ENCODE data around the gene POLR3GL. TPM values are rescaled to one million over a fixed set of nuclear protein-coding genes. Genes with fewer than 3 reads are reported as not detected.
A peak's percentile ranks its signal among the peaks of the same experiment; 100 is the strongest.

Gene POLR3GL
- polyA plus RNA-seq, 1 donor (not counting 4 experiments of a cell fraction or from before 2014, with no cell fraction given): 14.0 TPM

- H3K4me1 ChIP-seq (ENCODE audit: control insufficient read depth, extremely low read depth, insufficient read depth, low read length): peaks cover 55% of the 10 kb centered on the region
- H3K9ac ChIP-seq (ENCODE audit: control insufficient read depth, extremely low read depth, insufficient read depth, low read length): no peak overlapping the region
- H3K4me3 ChIP-seq (ENCODE audit: control insufficient read depth in 2 of 3, extremely low read depth in 1 of 3, insufficient read depth in 2 of 3, low read depth in 1 of 3, low read length in 3 of 3): peak overlapping the region in 2 of 3 experiments; percentile 32 to 75
- no peak overlapping the region for H3K27ac ChIP-seq (ENCODE audit: control insufficient read depth, insufficient read depth, low read length)
- no peaks in the 10 kb centered on the region for H4K20me1 ChIP-seq (ENCODE audit: control insufficient read depth, extremely low read depth, insufficient read depth, low read length)
- peak overlapping the region; percentile 89 for H2AFZ ChIP-seq (ENCODE audit: control insufficient read depth, low read length)
- peaks cover 7% of the 10 kb centered on the region for H3K79me2 ChIP-seq (ENCODE audit: control insufficient read depth, insufficient read depth, low read length)
- no peaks in the 10 kb centered on the region for H3K9me1 ChIP-seq (ENCODE audit: control insufficient read depth, extremely low read depth, insufficient read depth, low read length)
- H3K9me3 ChIP-seq (ENCODE audit: control insufficient read depth, low read depth, low read length): no peaks in the 10 kb centered on the region
- peaks cover 2% of the 10 kb centered on the region for H3K27me3 ChIP-seq (ENCODE audit: control insufficient read depth, extremely low read depth, insufficient read depth, low read length)
- H3K36me3 ChIP-seq (ENCODE audit: control insufficient read depth in 2 of 2, extremely low read depth in 1 of 2, insufficient read depth in 2 of 2, low read length in 2 of 2): no peaks in the 10 kb centered on the region
- FAIRE-seq (no peak), DNase-seq (ENCODE audit: low read depth, low spot score) (no peak)
- dilution Hi-C loops (cut with MboI; ENCODE audit: extremely low pct_ligation_motif_present, low sequenced_read_pairs): no loop called here
- peak overlapping the region; percentile 92 for H3K4me2 ChIP-seq (ENCODE audit: control insufficient read depth, extremely low read depth, insufficient read depth, low read depth, low read length)
- TF ChIP-seq CTCF (optimal IDR thresholded peaks at IDR 0.05 in 1 of 3, IDR thresholded peaks at IDR 0.05 in 1 of 3, conservative IDR thresholded peaks at IDR 0.05 in 1 of 3; ENCODE audit: extremely low read depth in 1 of 3, insufficient read depth in 2 of 3, low read length in 3 of 3) (no peak), EZH2 (IDR thresholded peaks at IDR 0.05; ENCODE audit: low read length) (no peak)
Measured at GRCh38 chr1:145959957-145960467, 4.5 kb upstream of the POLR3GL start.

- DNase-seq (ENCODE audit: low read depth, low spot score) (no peak), FAIRE-seq (no peak)
- H3K27me3 ChIP-seq (ENCODE audit: control insufficient read depth, extremely low read depth, insufficient read depth, low read length): peaks cover 2% of the 10 kb centered on the region
- H3K4me3 ChIP-seq (ENCODE audit: control insufficient read depth in 2 of 3, extremely low read depth in 1 of 3, insufficient read depth in 2 of 3, low read depth in 1 of 3, low read length in 3 of 3): peak overlapping the region; percentile 32 to 75 (median 58)
- no peak overlapping the region for H3K27ac ChIP-seq (ENCODE audit: control insufficient read depth, insufficient read depth, low read length)
- H3K36me3 ChIP-seq (ENCODE audit: control insufficient read depth in 2 of 2, extremely low read depth in 1 of 2, insufficient read depth in 2 of 2, low read length in 2 of 2): no peaks in the 10 kb centered on the region
- dilution Hi-C loops (cut with MboI; ENCODE audit: extremely low pct_ligation_motif_present, low sequenced_read_pairs): no loop called here
- H3K9ac ChIP-seq (ENCODE audit: control insufficient read depth, extremely low read depth, insufficient read depth, low read length): peak overlapping the region; percentile 42
- peak overlapping the region; percentile 89 for H2AFZ ChIP-seq (ENCODE audit: control insufficient read depth, low read length)
- peaks cover 55% of the 10 kb centered on the region for H3K4me1 ChIP-seq (ENCODE audit: control insufficient read depth, extremely low read depth, insufficient read depth, low read length)
- H4K20me1 ChIP-seq (ENCODE audit: control insufficient read depth, extremely low read depth, insufficient read depth, low read length): no peaks in the 10 kb centered on the region
- peak overlapping the region; percentile 92 for H3K4me2 ChIP-seq (ENCODE audit: control insufficient read depth, extremely low read depth, insufficient read depth, low read depth, low read length)
- H3K9me1 ChIP-seq (ENCODE audit: control insufficient read depth, extremely low read depth, insufficient read depth, low read length): no peaks in the 10 kb centered on the region
- H3K79me2 ChIP-seq (ENCODE audit: control insufficient read depth, insufficient read depth, low read length): peaks cover 6% of the 10 kb centered on the region
- no peaks in the 10 kb centered on the region for H3K9me3 ChIP-seq (ENCODE audit: control insufficient read depth, low read depth, low read length)
- TF ChIP-seq CTCF (optimal IDR thresholded peaks at IDR 0.05 in 1 of 3, IDR thresholded peaks at IDR 0.05 in 1 of 3, conservative IDR thresholded peaks at IDR 0.05 in 1 of 3; ENCODE audit: extremely low read depth in 1 of 3, insufficient read depth in 2 of 3, low read length in 3 of 3) (peak in 1 of 3 experiments; percentile 25), EZH2 (IDR thresholded peaks at IDR 0.05; ENCODE audit: low read length) (no peak)
Measured at GRCh38 chr1:145960468-145961108, 3.9 kb upstream of the POLR3GL start.
